Breast epithelium (tissue), 3 donors: ENCODE data around the gene FAF1.

Experiments
- CTCF ChIP-seq, 3 donors: fragments of 450-650 bp; IDR thresholded peaks; one replicate each; pipeline ENCODE4 v1.5.1; 2016 to 2017; ENCODE audit warnings: antibody characterized with exemption in 3 of 3, mild to moderate bottlenecking in 3 of 3, moderate library complexity in 3 of 3
- POLR2A ChIP-seq: fragments of 450-650 bp; IDR thresholded peaks from one replicate; pipeline ENCODE4 v1.6.1; 2016; ENCODE audit warnings: antibody characterized with exemption, mild to moderate bottlenecking, moderate library complexity
- POLR2AphosphoS5 ChIP-seq, 3 donors: sonication (generic); formaldehyde crosslinking; IDR thresholded peaks; one replicate each; pipeline ENCODE4 v1.6.1; 2017; ENCODE audit warnings: antibody characterized with exemption in 3 of 3

GRCh38 chr1:50568782-50569181, 391.3 kb downstream of the FAF1 start:
- TF ChIP-seq CTCF (IDR thresholded peaks at IDR 0.05) (no peak), POLR2AphosphoS5 (IDR thresholded peaks at IDR 0.05) (no peak), POLR2A (no peak)
